Measurements from ENCODE around the gene TAS2R30.

TAS2R30 gene, protein sequence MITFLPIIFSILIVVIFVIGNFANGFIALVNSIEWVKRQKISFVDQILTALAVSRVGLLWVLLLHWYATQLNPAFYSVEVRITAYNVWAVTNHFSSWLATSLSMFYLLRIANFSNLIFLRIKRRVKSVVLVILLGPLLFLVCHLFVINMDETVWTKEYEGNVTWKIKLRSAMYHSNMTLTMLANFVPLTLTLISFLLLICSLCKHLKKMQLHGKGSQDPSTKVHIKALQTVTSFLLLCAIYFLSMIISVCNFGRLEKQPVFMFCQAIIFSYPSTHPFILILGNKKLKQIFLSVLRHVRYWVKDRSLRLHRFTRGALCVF

DNA sequence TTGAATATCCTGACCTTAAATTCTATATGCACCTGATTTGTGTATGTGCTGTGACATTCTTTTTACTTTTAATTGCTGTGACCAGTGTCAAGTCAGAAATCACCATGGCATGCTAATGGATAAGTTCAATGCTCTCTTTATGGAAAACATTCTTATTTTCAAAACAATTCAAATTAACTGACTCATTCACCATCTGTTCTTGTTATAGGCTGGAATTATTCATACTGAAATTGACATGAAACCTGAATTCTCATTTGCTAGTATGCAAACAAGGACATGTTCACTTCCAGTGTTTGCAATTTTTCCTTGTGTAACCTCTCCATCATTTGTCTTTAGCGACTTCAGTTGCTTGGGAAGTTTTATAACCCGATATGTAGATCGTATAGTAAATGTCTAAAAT, at the start of gene TAS2R30:
TSS of gene TAS2R30 (minus strand) at position 340 of the 400 bp plus-strand sequence. CDS start 400 bp downstream, outside the sequence.
- no peak for DNase-seq

DNA sequence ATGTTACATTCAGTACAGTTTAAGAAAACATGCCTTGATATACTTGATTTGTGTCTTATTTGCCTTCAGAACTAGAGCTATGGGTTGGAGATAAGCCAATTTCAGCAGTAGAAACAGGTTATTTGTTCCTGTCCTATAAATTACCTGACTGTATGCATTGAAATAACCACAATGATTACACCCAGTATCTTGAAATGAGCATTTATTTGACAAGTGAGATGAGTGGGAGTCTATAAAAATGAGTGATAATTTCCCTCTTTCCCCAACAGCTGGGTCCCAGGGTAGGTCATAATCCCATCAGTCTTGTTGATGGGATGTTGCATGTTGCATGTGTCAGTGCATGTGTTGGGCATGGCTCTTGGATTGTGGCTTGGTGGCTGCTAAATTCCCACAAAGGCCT, 48.6 kb upstream of the TAS2R30 start:
- no peak for DNase-seq

DNA sequence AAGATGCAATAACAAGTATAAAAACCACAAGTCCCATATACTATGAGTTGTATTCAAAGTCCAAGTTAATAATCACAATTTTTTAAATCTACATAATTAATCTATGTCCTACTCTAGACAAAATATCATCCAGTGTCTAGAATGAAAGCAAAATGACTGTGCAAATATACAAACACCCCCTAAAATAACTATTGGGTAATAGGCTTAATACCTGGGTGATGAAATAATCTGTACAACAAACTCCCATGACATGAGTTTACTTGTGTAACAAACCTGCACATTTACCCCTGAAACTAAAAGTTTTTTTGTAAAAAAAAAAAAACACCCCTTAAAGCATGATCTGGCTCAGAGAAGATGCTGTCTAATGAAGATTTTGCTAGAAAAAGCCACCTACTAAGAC, 48.1 kb upstream of the TAS2R30 start:
- no peak for DNase-seq

DNA sequence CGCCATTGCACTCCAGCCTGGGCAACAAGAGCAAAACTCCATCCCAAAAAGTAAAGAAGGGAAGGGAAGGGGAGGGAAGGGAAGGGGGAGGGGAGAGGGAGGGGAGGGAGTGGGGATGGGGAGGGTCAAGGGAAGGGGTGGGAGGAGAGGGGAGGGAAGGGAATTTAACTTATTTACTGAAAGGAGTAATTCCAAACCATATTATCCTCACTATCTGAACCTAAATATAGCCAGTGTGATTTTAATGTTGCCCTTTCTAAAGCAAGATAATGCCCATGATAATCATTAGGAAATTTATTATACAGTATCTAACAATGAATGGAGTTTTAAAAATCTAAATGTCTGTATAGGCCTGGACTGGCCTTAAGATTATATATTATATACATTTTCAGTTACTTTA, 43.8 kb upstream of the TAS2R30 start:
- no peak for DNase-seq

DNA sequence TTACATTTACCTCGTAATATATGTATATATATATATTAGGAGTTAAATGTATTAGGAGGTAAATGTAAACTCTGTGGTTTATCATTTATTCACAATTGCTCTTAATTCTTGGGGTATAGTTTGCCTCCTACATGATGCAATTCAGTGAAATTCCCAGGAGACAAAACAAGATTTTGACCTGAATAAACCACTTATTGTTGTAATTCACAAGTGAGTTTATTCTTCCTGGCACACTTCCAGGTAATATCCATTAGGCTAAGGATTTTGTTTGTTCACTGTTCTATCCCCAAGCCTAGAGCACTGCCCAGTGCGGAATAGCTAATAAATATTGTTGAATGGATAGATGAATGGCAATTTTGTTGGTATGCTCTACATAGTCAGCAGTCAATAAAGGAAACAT, 39.6 kb upstream of the TAS2R30 start:
- no peak for DNase-seq

DNA sequence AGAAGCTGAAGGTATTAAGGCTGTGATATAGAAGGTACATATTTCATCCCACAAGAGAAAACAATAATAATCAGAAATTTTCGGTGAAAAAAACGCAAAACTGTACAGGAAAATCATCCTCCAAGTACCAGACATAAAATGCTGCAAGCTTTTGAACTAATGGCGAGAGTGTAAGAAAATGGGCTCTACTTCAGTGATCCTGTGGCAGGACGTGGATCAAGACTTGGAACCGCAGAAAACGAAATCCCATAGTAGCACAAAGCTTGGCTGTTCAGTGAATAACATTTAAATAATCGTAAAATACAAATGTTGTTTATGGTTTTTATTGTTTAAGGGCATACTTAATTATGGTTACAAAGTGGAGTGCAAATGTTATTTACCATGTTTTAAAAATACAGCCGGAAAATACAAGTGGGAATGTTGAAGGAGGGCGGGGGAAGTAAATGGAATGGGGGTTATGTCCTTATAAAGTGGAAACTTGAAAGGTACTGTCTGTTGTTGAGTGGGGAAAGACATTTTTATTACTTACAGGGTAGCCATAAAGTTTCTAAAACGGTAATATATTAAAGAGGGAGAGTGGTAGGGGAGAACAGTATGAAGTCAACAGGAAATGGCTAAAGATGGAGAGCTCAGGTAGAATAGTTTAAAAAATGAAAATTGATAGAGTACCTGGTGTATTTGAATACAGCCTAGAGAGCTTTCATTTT, 37.7 kb upstream of the TAS2R30 start:
- no peak for DNase-seq

DNA sequence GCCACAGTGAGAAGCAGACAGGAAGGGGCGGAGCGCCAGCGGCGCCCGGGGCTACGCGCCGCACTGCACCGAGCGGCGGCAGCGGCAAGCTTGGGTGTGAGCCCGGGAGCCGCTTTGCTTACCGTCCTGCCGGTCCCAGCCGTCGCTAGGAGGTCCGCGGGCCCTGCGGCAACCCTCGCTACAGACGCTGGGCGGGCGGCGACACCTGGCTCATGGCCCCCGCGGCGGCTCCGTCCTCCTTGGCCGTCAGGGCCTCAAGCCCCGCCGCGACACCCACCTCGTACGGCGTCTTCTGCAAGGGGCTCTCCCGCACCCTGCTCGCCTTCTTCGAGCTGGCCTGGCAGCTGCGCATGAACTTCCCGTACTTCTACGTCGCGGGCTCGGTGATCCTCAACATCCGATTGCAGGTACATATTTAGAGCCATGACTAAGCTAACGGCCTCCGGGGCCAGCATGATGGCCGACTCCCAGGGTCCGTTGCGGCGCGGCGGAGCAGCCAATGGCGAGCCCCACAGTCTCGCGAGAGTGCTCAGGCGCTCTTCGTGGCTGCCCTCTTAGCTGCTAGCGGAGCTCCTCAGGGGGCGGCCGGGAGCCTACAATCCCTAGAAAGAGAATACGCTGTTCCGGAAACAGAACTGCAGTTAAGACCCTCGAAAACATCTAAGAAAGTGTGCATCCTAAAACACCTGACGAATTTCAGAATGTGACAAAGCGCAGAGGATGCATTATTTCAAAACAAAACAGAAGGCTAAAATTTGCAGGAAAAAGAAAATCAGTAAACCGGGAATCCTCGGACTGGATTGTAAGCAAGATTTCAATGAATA, 36.9 kb upstream of the TAS2R30 start, which contains the start of gene SMIM10L1:
TSS of gene SMIM10L1 (plus strand) at position 50 of the 824 bp plus-strand sequence. CDS start at position 213, 163 bp downstream.
- DNase-seq = peak; percentile 97

DNA sequence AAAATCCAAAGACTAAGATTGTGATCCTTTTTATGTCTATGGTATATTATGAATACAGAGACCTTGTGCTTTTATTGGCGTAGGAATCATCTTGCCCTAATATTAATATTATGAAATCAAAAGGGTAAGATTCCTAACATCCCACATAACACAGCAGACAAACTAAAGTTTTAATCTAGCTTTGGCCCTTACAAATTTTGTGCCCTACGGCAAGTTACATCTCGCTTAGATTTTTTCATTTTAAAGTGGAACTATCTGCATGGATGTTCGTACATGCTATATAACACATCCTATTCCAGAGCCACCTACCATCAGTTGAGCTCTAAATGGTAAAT, 36.3 kb upstream of the TAS2R30 start:
- DNase-seq = no peak

DNA sequence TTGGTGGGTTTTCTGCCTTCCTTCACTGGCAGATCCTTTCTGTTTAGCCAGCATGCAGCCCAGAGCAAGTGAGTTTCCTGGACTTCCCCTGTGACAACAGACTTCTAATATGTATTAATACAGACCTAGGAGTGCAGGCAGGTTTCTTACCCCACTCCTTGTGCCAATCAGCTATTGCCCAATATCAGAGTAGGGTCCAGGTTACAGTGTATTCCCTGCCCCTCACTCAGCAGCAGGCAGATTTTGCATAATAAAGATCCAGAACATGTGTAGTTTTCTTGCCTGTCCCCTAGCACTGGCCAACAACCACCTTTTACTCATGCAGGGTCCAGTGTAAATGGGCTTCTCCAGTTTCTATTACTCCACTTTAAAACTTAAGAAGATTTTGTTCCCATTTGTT, 31.9 kb upstream of the TAS2R30 start:
- DNase-seq = no peak

DNA sequence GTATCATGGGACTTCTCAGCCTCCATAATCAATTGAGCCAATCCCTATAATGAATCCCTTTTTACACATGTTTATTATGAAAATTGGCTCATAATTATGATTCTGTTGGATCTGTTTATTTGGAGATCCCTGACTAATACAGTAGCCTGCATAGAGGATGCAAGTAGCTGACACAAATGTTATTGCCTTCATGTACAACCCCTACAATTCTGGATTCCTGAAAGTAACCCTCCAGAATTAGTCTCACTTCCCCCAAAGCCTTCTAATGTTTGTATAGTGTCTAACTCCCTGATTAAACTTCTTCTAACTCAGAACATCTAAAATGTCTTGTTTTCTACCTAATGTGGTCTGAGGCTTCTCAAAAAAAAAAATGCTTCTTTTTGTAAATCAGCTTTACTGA, 29.9 kb upstream of the TAS2R30 start:
- no peak for DNase-seq

DNA sequence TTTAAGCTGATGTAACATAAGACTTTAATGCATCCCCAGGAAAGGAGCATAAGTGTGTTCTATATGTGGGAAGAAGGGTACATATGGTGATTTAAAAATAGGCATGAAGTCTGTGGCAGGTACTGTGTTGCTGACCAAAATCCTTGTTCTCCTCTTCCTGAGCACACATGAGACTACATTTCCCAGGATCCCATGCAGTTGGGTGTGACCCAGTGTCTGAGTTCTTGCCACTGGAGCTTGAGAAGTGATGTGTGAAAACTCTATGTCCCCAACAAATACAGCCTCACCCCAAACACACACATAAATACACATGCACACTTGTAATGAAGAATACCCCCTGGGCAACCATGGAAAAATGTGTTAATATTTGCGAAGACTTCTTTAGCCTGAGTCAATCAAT, 28.1 kb upstream of the TAS2R30 start:
- DNase-seq = no peak

DNA sequence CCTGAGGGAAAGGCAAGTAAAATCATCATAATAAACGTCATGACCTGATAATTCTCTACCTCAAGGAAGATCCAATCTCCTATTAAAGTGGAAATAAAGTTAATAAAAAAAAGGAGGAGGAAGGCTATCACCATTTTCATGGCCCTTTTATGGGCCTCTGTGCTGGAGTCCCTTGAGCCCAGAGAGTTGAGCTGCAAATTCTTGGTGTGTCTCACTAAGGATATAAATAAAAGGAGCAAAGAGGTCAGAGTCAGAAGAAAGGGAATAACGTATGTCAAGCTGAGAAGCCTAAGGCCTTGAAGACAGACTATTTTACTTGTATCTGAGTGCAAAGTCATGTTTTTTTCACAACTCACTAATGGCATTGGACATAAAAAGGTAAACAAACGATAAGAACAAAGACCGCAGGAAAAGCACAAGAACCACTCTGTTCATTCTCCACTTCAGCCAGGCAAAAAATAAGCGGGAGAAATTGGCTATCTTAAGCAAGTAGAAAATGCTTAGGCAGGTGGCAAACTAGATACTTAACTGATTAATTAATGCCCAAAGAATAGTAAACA, 24.5 kb upstream of the TAS2R30 start:
- no peak for DNase-seq

DNA sequence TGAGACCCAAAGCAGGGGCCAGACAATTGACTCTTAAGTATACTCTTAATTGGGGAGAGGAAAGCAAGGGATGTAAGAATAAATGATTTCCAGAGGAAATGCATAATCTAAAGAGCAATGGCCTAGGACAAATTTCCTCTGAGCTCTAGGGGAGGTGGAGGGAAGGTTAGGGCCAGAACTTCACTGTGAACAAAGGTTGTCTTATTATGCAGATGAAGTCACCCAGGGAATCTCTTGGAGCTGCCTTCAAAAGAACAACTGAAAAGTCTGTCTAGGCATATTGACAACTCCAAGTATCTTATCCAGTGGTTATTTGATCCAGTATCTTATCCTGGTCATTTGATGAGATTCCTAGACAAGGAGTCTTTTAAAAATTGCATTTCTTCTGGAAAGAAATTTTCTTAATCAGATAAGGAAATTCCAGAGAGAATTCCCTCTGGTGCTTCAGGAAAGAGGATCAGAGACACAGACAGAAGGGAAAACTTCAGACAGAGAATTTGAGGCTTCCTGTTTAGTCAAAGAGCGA, 20.0 kb upstream of the TAS2R30 start:
- DNase-seq = no peak

DNA sequence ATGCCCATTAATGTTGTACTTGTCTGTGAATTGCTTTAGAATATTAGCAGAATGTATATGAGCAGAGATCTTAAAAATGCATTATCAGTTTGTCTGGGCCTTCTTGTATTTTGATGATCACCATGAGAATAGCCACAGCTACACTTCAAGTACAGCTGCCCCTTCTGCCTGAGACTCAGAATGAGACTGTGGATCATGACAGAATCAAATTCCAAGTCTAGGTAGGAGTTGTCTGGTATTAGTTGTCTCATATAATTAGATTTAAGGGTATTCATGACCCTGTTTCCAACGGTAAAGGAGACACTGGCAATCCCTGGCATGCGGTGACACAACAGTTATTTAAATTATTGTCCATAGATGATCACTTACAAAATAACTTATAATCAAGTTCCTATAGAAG, 18.3 kb upstream of the TAS2R30 start:
- DNase-seq = no peak

DNA sequence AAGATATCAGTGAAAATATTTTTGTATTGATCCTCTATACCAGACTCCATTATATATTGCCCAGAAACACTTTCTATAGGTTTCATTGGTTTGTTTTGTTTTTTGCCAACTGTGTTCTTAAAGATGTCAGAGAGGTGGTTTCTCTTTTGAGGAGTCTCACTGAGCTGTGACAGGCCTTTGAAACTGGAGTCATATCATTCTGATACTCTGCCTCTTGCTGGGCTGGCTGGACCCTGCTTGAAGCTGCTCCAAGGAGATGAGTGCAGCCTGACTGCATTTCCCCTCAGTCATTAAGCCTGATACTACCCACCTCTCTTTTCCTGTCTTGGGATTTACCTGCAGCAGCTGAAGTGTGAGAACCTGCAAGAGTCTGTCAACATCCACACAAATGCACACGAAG, 16.4 kb upstream of the TAS2R30 start:
- DNase-seq = no peak

DNA sequence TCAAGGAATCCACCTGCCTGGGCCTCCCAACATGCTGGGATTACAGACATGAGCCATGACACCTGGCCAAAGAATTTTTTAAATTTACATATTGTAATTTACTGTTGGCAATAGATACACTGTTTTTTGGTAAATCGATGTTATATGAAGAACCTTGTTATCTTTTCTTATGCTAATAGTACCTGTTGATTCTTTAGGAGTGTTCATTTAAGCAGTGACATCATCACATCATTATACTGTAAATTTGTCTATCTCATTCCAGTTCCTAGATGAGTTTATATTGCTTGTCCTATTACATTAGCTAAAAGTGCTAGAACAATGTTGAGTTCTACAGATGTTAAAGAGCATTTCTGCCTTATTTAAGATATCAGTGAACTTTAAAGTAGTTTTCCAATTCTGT, 13.0 kb upstream of the TAS2R30 start:
- no peak for DNase-seq

DNA sequence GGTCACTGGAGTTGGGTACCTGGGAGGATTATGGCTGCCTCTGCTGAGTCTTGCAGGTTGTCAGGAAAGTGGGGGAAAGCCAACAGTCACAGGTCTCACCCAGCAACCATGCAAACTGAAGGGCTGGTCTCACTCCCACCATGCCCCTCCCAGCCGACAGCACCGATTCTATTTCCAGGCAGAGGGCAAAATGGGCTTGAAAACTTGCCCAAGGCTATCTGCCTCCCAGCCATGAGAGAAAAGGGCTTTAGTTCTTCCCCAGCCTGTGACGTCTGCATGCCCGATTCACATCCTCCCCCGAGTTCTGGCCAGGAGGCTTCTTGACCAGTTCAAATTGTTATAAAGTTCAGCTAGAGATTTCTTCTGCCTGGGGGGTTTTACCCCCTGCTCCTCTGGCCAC, 9.9 kb upstream of the TAS2R30 start:
- no peak for DNase-seq

DNA sequence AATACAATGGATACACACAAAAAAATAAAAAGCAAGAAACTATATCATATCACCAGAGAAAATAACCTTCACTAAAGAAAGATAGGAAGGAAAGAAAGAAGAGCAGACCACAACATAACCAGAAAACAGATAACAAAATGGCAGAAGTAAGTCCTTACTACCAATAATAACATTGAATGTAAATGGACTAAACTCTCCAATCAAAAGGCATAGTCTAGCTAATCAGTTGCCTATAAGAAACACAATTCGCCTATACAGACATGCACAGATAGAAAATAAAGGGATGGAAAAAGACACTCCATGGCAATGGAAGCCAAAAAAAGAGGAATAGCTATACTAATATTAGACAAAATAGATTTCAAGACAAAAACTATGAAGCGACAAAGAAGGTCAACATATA, 8.9 kb upstream of the TAS2R30 start:
- no peak for DNase-seq

DNA sequence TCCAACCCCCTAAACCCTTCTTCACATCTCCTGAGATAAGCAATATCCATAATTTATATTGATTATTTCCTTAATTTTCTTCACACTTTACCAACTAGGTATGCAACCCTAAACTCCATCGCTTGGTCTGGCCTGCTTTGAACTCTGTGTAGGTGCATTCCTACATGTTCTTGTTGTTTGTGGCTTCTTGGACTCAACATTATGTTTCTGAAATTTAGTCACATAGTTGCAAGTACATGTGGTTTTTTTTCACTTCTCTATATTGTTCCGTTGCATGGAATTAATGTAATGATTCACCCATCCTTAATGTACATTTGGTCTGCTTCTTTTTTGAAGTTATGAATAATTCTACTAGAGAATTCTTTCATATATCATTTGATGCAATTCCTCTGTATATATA, 1.6 kb upstream of the TAS2R30 start:
- no peak for DNase-seq

DNA sequence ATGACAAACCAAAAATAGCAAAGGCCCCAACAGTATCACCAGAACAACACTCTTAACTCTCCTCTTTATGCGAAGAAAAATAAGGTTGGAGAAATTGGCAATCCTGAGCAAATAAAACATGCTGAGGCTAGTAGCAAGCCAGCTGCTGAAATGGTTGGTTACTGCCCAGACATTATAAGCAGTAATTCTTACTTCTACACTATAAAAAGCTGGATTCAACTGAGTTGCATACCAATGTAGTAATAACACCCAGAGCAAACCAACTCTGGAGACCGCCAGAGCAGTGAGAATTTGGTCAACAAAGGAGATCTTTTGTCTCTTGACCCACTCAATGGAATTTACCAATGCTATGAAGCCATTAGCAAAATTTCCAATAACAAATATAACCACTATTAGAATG, 628 bp downstream of the TAS2R30 start:
- no peak for DNase-seq

DNA sequence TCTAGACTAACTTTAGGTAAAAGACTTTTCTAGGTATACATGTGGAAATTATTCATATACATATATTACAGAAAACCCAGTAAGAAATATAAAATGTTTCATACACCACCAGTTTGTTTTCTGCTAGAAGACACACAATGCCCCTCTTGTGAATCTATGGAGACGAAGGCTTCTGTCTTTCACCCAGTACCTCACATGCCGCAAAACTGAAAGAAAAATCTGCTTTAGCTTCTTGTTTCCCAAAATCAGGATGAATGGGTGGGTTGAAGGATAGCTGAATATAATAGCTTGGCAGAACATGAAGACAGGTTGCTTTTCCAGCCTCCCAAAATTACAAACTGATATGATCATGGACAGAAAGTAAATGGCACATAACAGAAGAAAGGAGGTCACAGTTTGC, 1.3 kb downstream of the TAS2R30 start:
- no peak for DNase-seq

DNA sequence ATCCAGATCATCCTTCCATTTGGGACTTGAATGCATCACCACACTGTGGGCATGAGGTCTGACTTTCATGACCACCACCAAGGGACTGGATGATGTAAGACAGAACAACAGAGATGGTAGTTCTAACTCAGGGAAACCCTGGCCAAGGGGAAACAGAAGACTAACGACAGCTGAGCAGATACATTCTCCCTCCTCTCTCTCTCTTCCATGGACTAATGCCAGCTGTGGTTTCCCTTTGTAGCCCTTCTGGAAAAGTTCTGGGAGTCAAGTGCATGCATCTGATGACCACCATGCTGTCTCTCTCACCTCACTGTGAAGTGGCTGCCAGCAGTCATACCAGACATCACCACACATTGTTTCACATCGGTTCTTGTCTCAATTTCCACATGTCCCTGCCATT, 3.4 kb downstream of the TAS2R30 start:
- DNase-seq = no peak

DNA sequence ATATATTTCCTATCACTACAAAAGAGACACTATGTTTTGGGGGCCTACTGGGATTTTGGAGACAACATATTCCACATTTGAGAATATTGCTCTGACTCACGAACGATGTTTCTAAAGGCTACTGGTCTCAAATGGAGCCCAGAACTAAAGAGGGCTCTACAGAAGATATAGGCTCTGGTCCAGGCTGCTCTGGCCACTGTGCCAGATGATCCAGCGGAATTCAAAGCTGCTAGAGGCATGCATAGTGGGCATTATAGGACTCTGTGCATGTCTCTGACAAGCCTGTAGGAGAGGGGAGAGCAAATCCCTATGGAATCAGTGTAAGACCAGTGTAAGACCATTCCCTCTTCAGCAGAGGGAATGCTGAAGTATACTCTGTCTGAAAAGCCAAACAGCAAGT, 4.1 kb downstream of the TAS2R30 start:
- no peak for DNase-seq

Measured in amniotic stem cell (primary cell).